Neural cell (in vitro differentiated cells): ENCODE measurements around the gene USP31. TPM values are rescaled to one million over a fixed set of nuclear protein-coding genes. Genes with fewer than 3 reads are reported as not detected.

ENCODE experiments used
- H2AFZ ChIP-seq: fragments of 200-600, 300-800 bp; sonication (generic), shearing (Covaris generic); 2 replicates; pipeline ENCODE4 v1.6.0; 2014; ENCODE audit warnings: low read depth, mild to moderate bottlenecking, antibody characterized with exemption, low read length, moderate library complexity
- H3F3A ChIP-seq: fragments of 200-600 bp; shearing (Covaris generic); 2 replicates; pipeline ENCODE4 v1.6.1; 2016; ENCODE audit warnings: mild to moderate bottlenecking, moderate library complexity, mixed read lengths, antibody characterized with exemption, low read length; ENCODE audit not compliant: insufficient read depth, poor library complexity, severe bottlenecking
- H3K27ac ChIP-seq: fragments of 200-600, 300-800 bp; sonication (generic), shearing (Covaris generic); 2 replicates; pipeline ENCODE4 v1.5.1; 2014; ENCODE audit warnings: mild to moderate bottlenecking, low read length, moderate library complexity
- H3K27me3 ChIP-seq: fragments of 300-800, 200-600 bp; sonication (generic), shearing (Covaris generic); 2 replicates; pipeline ENCODE4 v1.6.0; 2014; ENCODE audit warnings: mild to moderate bottlenecking, low read depth, low read length, moderate library complexity; ENCODE audit not compliant: insufficient read depth
- H3K36me3 ChIP-seq: fragments of 300-800, 200-600 bp; sonication (generic), shearing (Covaris generic); 2 replicates; pipeline ENCODE4 v1.5.1; 2014; ENCODE audit warnings: mild to moderate bottlenecking, antibody characterized with exemption, low read length, moderate library complexity; ENCODE audit not compliant: insufficient read depth
- H3K4me2 ChIP-seq: fragments of 300-800, 200-600 bp; sonication (generic), shearing (Covaris generic); 2 replicates; pipeline ENCODE4 v1.6.0; 2014; ENCODE audit warnings: mild to moderate bottlenecking, low read length
- H3K4me3 ChIP-seq: fragments of 300-800, 200-600 bp; sonication (generic), shearing (Covaris generic); 2 replicates; pipeline ENCODE4 v1.5.1; 2014; ENCODE audit warnings: mild to moderate bottlenecking, low read length, moderate library complexity
- H3K79me2 ChIP-seq: fragments of 200-600 bp; shearing (Covaris generic); replicated peaks from 2 replicates; pipeline ENCODE4 v1.6.0; 2014; ENCODE audit warnings: mild to moderate bottlenecking, low read length, moderate library complexity; ENCODE audit not compliant: insufficient read depth
- H3K9ac ChIP-seq: fragments of 300-800, 200-600 bp; sonication (generic), shearing (Covaris generic); 2 replicates; pipeline ENCODE4 v1.6.1; 2016; ENCODE audit warnings: mild to moderate bottlenecking, low read length, mixed read lengths
- H3K9me2 ChIP-seq: fragments of 200-600 bp; shearing (Covaris generic); 2 replicates; pipeline ENCODE4 v1.6.1; 2016; ENCODE audit warnings: mild to moderate bottlenecking, low read length, mixed read lengths; ENCODE audit not compliant: insufficient read depth
- H3K9me3 ChIP-seq: fragments of 200-600, 300-800 bp; sonication (generic), shearing (Covaris generic); 2 replicates; pipeline ENCODE4 v1.6.1; 2016; ENCODE audit warnings: mild to moderate bottlenecking, mixed run types, low read length, moderate library complexity, mixed read lengths
- H4K20me1 ChIP-seq: fragments of 200-600 bp; shearing (Covaris generic); 2 replicates; pipeline ENCODE4 v1.6.1; 2016; ENCODE audit warnings: mild to moderate bottlenecking, mixed run types; ENCODE audit not compliant: insufficient read depth
- EP300 ChIP-seq: fragments of 450-650 bp; conservative IDR thresholded peaks from 2 replicates; pipeline ENCODE4 v1.6.1; 2014; ENCODE audit warnings: antibody characterized with exemption, mild to moderate bottlenecking, moderate library complexity; ENCODE audit not compliant: poor library complexity, severe bottlenecking
- EZH2 ChIP-seq: fragments of 200-600, 300-800 bp; shearing (Covaris generic), sonication (generic); IDR thresholded peaks from 2 replicates; pipeline ENCODE4 v1.6.1; 2014; ENCODE audit warnings: antibody characterized with exemption, low read length, borderline replicate concordance, mild to moderate bottlenecking; ENCODE audit not compliant: insufficient read depth, poor library complexity, severe bottlenecking
- MXI1 ChIP-seq: fragments of 450-650 bp; conservative IDR thresholded peaks from 2 replicates; pipeline ENCODE4 v1.6.1; 2014; ENCODE audit warnings: antibody characterized with exemption, mild to moderate bottlenecking; ENCODE audit not compliant: poor library complexity, severe bottlenecking
- POLR2AphosphoS5 ChIP-seq: IDR thresholded peaks from 2 replicates; pipeline ENCODE4 v1.6.1; 2012
- RAD21 ChIP-seq: fragments of 450-650 bp; conservative IDR thresholded peaks from 2 replicates; pipeline ENCODE4 v1.6.1; 2014; ENCODE audit warnings: antibody characterized with exemption, mild to moderate bottlenecking, moderate library complexity
- REST ChIP-seq: IDR thresholded peaks from 2 replicates; pipeline ENCODE4 v1.6.1; 2012; ENCODE audit warnings: borderline replicate concordance
- SMC3 ChIP-seq: fragments of 450-650 bp; conservative IDR thresholded peaks from 2 replicates; pipeline ENCODE4 v1.6.1; 2014; ENCODE audit warnings: antibody characterized with exemption, mild to moderate bottlenecking, moderate library complexity; ENCODE audit not compliant: poor library complexity
- TAF1 ChIP-seq: IDR thresholded peaks from 2 replicates; pipeline ENCODE4 v1.6.1; 2012; ENCODE audit warnings: low read depth
- polyA plus RNA-seq: library from polyadenylated mRNA; depleted of rRNA; stranded (reverse); fragments of >200 nt; gene quantifications from 2 replicates; pipeline ENCODE4 v1.2.3, GENCODE V29; 2014
- TF ChIP-seq, protein P1 (sequence below): fragments of 450-650 bp; IDR thresholded peaks from 2 replicates; pipeline ENCODE4 v1.5.1; 2014; ENCODE audit warnings: antibody characterized with exemption, mild to moderate bottlenecking, moderate library complexity; ENCODE audit not compliant: poor library complexity, severe bottlenecking

Gene USP31
- polyA plus RNA-seq, 1 donor from 2014 or later = 5.8 TPM

- no peak overlapping the region for H3K4me2 ChIP-seq
These were observed 23.3 kb upstream of the USP31 start for GRCh38 chr16:23172583-23172982.

GRCh38 chr16:23164736-23165135 lies 15.5 kb upstream of the USP31 start:
- no peak for TF ChIP-seq SMC3
- no peak for TF ChIP-seq EZH2
- TF ChIP-seq RAD21 = no peak
- TF ChIP-seq EP300 = no peak
- TF ChIP-seq, protein P1, sequence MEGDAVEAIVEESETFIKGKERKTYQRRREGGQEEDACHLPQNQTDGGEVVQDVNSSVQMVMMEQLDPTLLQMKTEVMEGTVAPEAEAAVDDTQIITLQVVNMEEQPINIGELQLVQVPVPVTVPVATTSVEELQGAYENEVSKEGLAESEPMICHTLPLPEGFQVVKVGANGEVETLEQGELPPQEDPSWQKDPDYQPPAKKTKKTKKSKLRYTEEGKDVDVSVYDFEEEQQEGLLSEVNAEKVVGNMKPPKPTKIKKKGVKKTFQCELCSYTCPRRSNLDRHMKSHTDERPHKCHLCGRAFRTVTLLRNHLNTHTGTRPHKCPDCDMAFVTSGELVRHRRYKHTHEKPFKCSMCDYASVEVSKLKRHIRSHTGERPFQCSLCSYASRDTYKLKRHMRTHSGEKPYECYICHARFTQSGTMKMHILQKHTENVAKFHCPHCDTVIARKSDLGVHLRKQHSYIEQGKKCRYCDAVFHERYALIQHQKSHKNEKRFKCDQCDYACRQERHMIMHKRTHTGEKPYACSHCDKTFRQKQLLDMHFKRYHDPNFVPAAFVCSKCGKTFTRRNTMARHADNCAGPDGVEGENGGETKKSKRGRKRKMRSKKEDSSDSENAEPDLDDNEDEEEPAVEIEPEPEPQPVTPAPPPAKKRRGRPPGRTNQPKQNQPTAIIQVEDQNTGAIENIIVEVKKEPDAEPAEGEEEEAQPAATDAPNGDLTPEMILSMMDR = no peak
- no peak for TF ChIP-seq MXI1
- TF ChIP-seq POLR2AphosphoS5 = no peak
- no peak for TF ChIP-seq TAF1
- no peak for TF ChIP-seq REST
- Histone ChIP-seq H3K4me3 (no peak overlapping the region), H3F3A (no peaks in the 10 kb centered on the region), H3K27ac (no peak overlapping the region), H3K9ac (no peak overlapping the region), H3K36me3 (no peaks in the 10 kb centered on the region), H3K9me2 (no peaks in the 10 kb centered on the region), H3K27me3 (no peaks in the 10 kb centered on the region), H3K9me3 (no peaks in the 10 kb centered on the region), H3K4me2 (no peak overlapping the region), H4K20me1 (no peaks in the 10 kb centered on the region), H2AFZ (no peak overlapping the region), H3K79me2 (no peaks in the 10 kb centered on the region)

More at GRCh38 chr16:23172583-23172982, 23.3 kb upstream of the USP31 start:
- Histone ChIP-seq H3K27me3 (no peaks in the 10 kb centered on the region), H3K4me3 (no peak overlapping the region), H3K9me3 (no peaks in the 10 kb centered on the region), H4K20me1 (no peaks in the 10 kb centered on the region), H3K9me2 (no peaks in the 10 kb centered on the region), H3K9ac (no peak overlapping the region), H3K36me3 (no peaks in the 10 kb centered on the region), H3K27ac (no peak overlapping the region), H2AFZ (no peak overlapping the region), H3F3A (no peaks in the 10 kb centered on the region), H3K79me2 (no peaks in the 10 kb centered on the region)
- TF ChIP-seq EZH2 = no peak
- no peak for TF ChIP-seq REST
